Measurements from ENCODE around the gene RETREG2. TPM values are rescaled to one million over a fixed set of nuclear protein-coding genes. Genes with fewer than 3 reads are reported as not detected.

The RETREG2 gene
- total and polyA plus RNA-seq, 2 of the 8 experiments (the other 6 are each of a cell fraction or from before 2014, with no cell fraction given), result 51.3 to 67.4 TPM

GRCh38 chr2:219219784-219220532, 41.9 kb downstream of the RETREG2 start:
- Histone ChIP-seq H2BK120ac (replicated peaks; ENCODE audit: low read depth, low read length) (no peak overlapping the region), H3K4ac (replicated peaks; ENCODE audit: insufficient read length, low read depth, low read length) (peak overlapping the region; percentile 60), H2BK20ac (ENCODE audit: low read length) (no peak overlapping the region), H3K36me3 (ENCODE audit: control insufficient read depth in 2 of 4, insufficient read depth in 4 of 4, low read length in 3 of 4) (peaks cover 14 to 44% (median 37%) of the 10 kb centered on the region in 4 experiments; a peak in 7 of 8 replicates), H3K18ac (ENCODE audit: extremely low read depth, low read length) (no peak overlapping the region; the same call in 1 of the 2 replicates), H4K91ac (replicated peaks; ENCODE audit: insufficient read length, low read length) (peak overlapping the region; percentile 61), H4K20me1 (replicated peaks in 1 of 2; ENCODE audit: control insufficient read depth in 1 of 2, insufficient read depth in 2 of 2, low read length in 2 of 2) (peaks cover 0 to 7% of the 10 kb centered on the region in 2 experiments), H3K4me3 (ENCODE audit: extremely low read depth in 1 of 4, insufficient read depth in 2 of 4, low read depth in 3 of 4, low read length in 4 of 4) (peak overlapping the region in 1 of 4 experiments; percentile 73; a peak in 1 of 8 replicates), H3K14ac (ENCODE audit: insufficient read length) (no peak overlapping the region), H2AFZ (ENCODE audit: low read length) (no peak overlapping the region), H2BK5ac (ENCODE audit: low read depth, low read length) (peak overlapping the region; percentile 35; the same call in 1 of the 2 replicates), H3K56ac (replicated peaks; ENCODE audit: insufficient read length, low read depth, low read length) (no peak overlapping the region), H3K79me2 (ENCODE audit: control insufficient read depth in 1 of 2, insufficient read depth in 2 of 2, low read length in 2 of 2) (no peaks in the 10 kb centered on the region), H3K27ac (ENCODE audit: low read depth, low read length) (no peak overlapping the region), H4K8ac (ENCODE audit: extremely low read depth, insufficient read depth, low read length) (0 out of 2 replicates have a peak overlapping the region, but pooled peaks have one; percentile 95), H3K23ac (ENCODE audit: insufficient read length) (no peak overlapping the region), H3K4me1 (replicated peaks in 1 of 4; ENCODE audit: control insufficient read depth in 3 of 4, insufficient read depth in 4 of 4, low read length in 3 of 4) (peaks cover 0 to 12% (median 6%) of the 10 kb centered on the region in 4 experiments; a peak in 3 of 7 replicates), H3K23me2 (ENCODE audit: low read depth, low read length) (peaks cover 14% of the 10 kb centered on the region), H3K9ac (replicated peaks in 1 of 4; ENCODE audit: extremely low read depth in 1 of 4, low read depth in 3 of 4, low read length in 3 of 4) (no peak overlapping the region), H3K9me3 (ENCODE audit: insufficient read depth in 2 of 2, low read depth in 1 of 2, low read length in 1 of 2) (no peaks in the 10 kb centered on the region), H4K5ac (ENCODE audit: insufficient read length, low read depth, low read length) (no peak overlapping the region), H2BK15ac (ENCODE audit: low read length) (no peak overlapping the region), H3K79me1 (ENCODE audit: low read depth, low read length) (no peaks in the 10 kb centered on the region; the same call in 1 of the 2 replicates), H2BK12ac (ENCODE audit: low read depth, low read length) (0 out of 2 replicates have a peak overlapping the region, but pooled peaks have one; percentile 87), H3K27me3 (replicated peaks in 1 of 4; ENCODE audit: control insufficient read depth in 3 of 4, extremely low read depth in 1 of 4, insufficient read depth in 3 of 4, low read length in 3 of 4) (no peaks in the 10 kb centered on the region; a peak in 2 of 7 replicates), H3K4me2 (ENCODE audit: insufficient read depth in 1 of 2, low read depth in 2 of 2, low read length in 2 of 2) (peak overlapping the region; percentile 88 to 96; a peak in 2 of 4 replicates), H2AK5ac (ENCODE audit: low read depth, low read length) (peak overlapping the region; percentile 1; the same call in 1 of the 2 replicates)
- 93% methylated on average over 18 of the region's 18 CpGs; no CpG with 5 or more reads in 1 of the 2 experiments for WGBS, 2 experiments (ENCODE audit: extremely low coverage in 1 of 2, insufficient coverage in 1 of 2, insufficient read length in 1 of 2, insufficient replicate concordance in 2 of 2, low coverage in 1 of 2, low lambda C conversion rate in 2 of 2, missing lambda C conversion rate in 1 of 2)
- POLR2A ChIA-PET (ENCODE audit: partially characterized antibody), result interaction anchor here (0.8 to 14.0 kb wide), 19 partner anchors 7 to 115 kb away, joined by 3 to 190 read pairs (median 7); partner anchors contain the start of genes ANKZF1, ATG9A, CNPPD1 and GLB1L
- DNase-seq (ENCODE audit: low read depth in 1 of 2, low spot score in 2 of 2) (no peak), FAIRE-seq (no peak)
- CTCF ChIA-PET (ENCODE audit: partially characterized antibody), result interaction anchor here (0.8 to 1.2 kb wide), 9 partner anchors 8 to 280 kb away, joined by 3 to 6 read pairs (median 3); partner anchors contain the start of gene CNPPD1
- TF ChIP-seq BRCA1 (IDR thresholded peaks at IDR 0.05; ENCODE audit: low read depth, low read length) (no peak), KDM5A (IDR thresholded peaks at IDR 0.05; ENCODE audit: low read length) (no peak), SRF (IDR thresholded peaks at IDR 0.05; ENCODE audit: low read depth, low read length) (no peak), GABPA (IDR thresholded peaks at IDR 0.05; ENCODE audit: borderline replicate concordance, insufficient read depth, low read length) (no peak), RXRA (IDR thresholded peaks at IDR 0.05; ENCODE audit: insufficient read depth, low read depth, low read length) (no peak)

Data from H1 (cell line).